ENCODE data around the gene KCP.

DNA sequence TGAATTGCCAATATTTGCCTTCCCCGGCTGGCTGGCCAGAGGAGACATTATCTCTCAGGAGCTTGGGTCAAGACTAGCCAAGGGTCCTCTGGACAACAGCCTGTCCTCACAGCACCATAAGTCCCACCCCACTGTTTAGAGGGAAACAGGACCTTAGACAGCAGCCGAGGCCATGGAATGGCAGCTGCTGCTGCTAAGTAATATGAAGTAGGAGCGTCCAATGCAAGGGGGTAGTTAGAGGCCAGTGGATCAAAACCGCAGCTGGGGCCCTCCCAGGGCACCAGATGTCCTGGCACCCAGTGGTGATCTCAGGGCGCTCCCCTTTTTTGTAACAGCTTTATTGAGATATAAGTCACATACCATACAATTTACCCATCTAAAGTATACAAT is 12.9 kb upstream of the KCP start:
- TF ChIP-seq ZNF432 (CRISPR knock-in tag; IDR thresholded peaks at IDR 0.05; ENCODE audit: borderline replicate concordance), result no peak
- no peak for TF ChIP-seq CCAR2 (optimal IDR thresholded peaks at IDR 0.05; ENCODE audit: low read depth, low read length)
- no peak for TF ChIP-seq NR2C2 (CRISPR knock-in tag; IDR thresholded peaks at IDR 0.05; ENCODE audit: borderline replicate concordance)
- TF ChIP-seq, protein P1, sequence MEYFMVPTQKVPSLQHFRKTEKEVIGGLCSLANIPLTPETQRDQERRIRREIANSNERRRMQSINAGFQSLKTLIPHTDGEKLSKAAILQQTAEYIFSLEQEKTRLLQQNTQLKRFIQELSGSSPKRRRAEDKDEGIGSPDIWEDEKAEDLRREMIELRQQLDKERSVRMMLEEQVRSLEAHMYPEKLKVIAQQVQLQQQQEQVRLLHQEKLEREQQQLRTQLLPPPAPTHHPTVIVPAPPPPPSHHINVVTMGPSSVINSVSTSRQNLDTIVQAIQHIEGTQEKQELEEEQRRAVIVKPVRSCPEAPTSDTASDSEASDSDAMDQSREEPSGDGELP (IDR thresholded peaks at IDR 0.05; ENCODE audit: borderline replicate concordance, low read depth), result no peak
- TF ChIP-seq, protein P2, sequence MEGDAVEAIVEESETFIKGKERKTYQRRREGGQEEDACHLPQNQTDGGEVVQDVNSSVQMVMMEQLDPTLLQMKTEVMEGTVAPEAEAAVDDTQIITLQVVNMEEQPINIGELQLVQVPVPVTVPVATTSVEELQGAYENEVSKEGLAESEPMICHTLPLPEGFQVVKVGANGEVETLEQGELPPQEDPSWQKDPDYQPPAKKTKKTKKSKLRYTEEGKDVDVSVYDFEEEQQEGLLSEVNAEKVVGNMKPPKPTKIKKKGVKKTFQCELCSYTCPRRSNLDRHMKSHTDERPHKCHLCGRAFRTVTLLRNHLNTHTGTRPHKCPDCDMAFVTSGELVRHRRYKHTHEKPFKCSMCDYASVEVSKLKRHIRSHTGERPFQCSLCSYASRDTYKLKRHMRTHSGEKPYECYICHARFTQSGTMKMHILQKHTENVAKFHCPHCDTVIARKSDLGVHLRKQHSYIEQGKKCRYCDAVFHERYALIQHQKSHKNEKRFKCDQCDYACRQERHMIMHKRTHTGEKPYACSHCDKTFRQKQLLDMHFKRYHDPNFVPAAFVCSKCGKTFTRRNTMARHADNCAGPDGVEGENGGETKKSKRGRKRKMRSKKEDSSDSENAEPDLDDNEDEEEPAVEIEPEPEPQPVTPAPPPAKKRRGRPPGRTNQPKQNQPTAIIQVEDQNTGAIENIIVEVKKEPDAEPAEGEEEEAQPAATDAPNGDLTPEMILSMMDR (CRISPR knock-in tag; IDR thresholded peaks at IDR 0.05), result no peak
- TF ChIP-seq, protein P3, sequence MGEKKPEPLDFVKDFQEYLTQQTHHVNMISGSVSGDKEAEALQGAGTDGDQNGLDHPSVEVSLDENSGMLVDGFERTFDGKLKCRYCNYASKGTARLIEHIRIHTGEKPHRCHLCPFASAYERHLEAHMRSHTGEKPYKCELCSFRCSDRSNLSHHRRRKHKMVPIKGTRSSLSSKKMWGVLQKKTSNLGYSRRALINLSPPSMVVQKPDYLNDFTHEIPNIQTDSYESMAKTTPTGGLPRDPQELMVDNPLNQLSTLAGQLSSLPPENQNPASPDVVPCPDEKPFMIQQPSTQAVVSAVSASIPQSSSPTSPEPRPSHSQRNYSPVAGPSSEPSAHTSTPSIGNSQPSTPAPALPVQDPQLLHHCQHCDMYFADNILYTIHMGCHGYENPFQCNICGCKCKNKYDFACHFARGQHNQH (CRISPR knock-in tag; IDR thresholded peaks at IDR 0.05), result no peak
- TF ChIP-seq, protein P4, sequence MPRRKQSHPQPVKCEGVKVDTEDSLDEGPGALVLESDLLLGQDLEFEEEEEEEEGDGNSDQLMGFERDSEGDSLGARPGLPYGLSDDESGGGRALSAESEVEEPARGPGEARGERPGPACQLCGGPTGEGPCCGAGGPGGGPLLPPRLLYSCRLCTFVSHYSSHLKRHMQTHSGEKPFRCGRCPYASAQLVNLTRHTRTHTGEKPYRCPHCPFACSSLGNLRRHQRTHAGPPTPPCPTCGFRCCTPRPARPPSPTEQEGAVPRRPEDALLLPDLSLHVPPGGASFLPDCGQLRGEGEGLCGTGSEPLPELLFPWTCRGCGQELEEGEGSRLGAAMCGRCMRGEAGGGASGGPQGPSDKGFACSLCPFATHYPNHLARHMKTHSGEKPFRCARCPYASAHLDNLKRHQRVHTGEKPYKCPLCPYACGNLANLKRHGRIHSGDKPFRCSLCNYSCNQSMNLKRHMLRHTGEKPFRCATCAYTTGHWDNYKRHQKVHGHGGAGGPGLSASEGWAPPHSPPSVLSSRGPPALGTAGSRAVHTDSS (CRISPR knock-in tag; conservative IDR thresholded peaks at IDR 0.05), result no peak
- TF ChIP-seq, protein P5, sequence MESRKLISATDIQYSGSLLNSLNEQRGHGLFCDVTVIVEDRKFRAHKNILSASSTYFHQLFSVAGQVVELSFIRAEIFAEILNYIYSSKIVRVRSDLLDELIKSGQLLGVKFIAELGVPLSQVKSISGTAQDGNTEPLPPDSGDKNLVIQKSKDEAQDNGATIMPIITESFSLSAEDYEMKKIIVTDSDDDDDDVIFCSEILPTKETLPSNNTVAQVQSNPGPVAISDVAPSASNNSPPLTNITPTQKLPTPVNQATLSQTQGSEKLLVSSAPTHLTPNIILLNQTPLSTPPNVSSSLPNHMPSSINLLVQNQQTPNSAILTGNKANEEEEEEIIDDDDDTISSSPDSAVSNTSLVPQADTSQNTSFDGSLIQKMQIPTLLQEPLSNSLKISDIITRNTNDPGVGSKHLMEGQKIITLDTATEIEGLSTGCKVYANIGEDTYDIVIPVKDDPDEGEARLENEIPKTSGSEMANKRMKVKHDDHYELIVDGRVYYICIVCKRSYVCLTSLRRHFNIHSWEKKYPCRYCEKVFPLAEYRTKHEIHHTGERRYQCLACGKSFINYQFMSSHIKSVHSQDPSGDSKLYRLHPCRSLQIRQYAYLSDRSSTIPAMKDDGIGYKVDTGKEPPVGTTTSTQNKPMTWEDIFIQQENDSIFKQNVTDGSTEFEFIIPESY (CRISPR knock-in tag; IDR thresholded peaks at IDR 0.05), result no peak
- TF ChIP-seq, protein P6, sequence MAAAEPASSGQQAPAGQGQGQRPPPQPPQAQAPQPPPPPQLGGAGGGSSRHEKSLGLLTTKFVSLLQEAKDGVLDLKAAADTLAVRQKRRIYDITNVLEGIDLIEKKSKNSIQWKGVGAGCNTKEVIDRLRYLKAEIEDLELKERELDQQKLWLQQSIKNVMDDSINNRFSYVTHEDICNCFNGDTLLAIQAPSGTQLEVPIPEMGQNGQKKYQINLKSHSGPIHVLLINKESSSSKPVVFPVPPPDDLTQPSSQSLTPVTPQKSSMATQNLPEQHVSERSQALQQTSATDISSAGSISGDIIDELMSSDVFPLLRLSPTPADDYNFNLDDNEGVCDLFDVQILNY (CRISPR knock-in tag; conservative IDR thresholded peaks at IDR 0.05), result no peak
